Glutamatergic neuron (in vitro differentiated cells): ENCODE results near the gene CRB1. TPM values are rescaled to one million over a fixed set of nuclear protein-coding genes. Genes with fewer than 3 reads are reported as not detected.

Experiments
- DNase-seq: peaks from one replicate; pipeline ENCODE4 v3.0.0; 2022
- H3K27ac Mint-ChIP-seq: one replicate; pipeline ENCODE4 v1.8.0; 2020; ENCODE audit warnings: mild to moderate bottlenecking, mixed read lengths, inconsistent platforms; ENCODE audit not compliant: unreplicated experiment
- H3K27me3 Mint-ChIP-seq: one replicate; pipeline ENCODE4 v1.8.0; 2020; ENCODE audit warnings: mild to moderate bottlenecking, moderate library complexity, mixed read lengths, inconsistent platforms; ENCODE audit not compliant: unreplicated experiment
- H3K36me3 Mint-ChIP-seq: one replicate; pipeline ENCODE4 v1.8.0; 2020; ENCODE audit warnings: mild to moderate bottlenecking, mixed read lengths, inconsistent platforms; ENCODE audit not compliant: unreplicated experiment
- H3K4me1 Mint-ChIP-seq: one replicate; pipeline ENCODE4 v1.8.0; 2020; ENCODE audit warnings: mild to moderate bottlenecking, low read depth, mixed read lengths, inconsistent platforms; ENCODE audit not compliant: unreplicated experiment
- H3K4me3 Mint-ChIP-seq: one replicate; pipeline ENCODE4 v1.8.0; 2020; ENCODE audit warnings: mild to moderate bottlenecking, mixed read lengths, inconsistent platforms; ENCODE audit not compliant: unreplicated experiment
- H3K9me3 Mint-ChIP-seq: one replicate; pipeline ENCODE4 v1.8.0; 2020; ENCODE audit warnings: mild to moderate bottlenecking, moderate library complexity, mixed read lengths, inconsistent platforms; ENCODE audit not compliant: unreplicated experiment
- CTCF ChIP-seq: fragments of 200-600 bp; sonication (generic); IDR thresholded peaks from one replicate; pipeline ENCODE4 v1.5.0; 2021; ENCODE audit not compliant: partially characterized antibody, unreplicated experiment
- total RNA-seq: library from RNA; stranded (reverse); fragmentation: NEBNext Ultra II Directional; extraction: Animal tissue kit (Norgen Biotek cat#: 25700); gene quantifications from one replicate; pipeline ENCODE4 v1.2.1, GENCODE V29; 2021; ENCODE audit not compliant: unreplicated experiment

CRB1 gene
- total RNA-seq, 1 donor from 2014 or later = 7.3 TPM

GRCh38 chr1:197321811-197322210 lies 53.8 kb downstream of the CRB1 start:
- Mint-ChIP-seq H3K27me3 (no peaks in the 10 kb centered on the region), H3K36me3 (no peaks in the 10 kb centered on the region), H3K4me3 (no peak overlapping the region), H3K9me3 (no peaks in the 10 kb centered on the region), H3K27ac (no peak overlapping the region), H3K4me1 (no peaks in the 10 kb centered on the region)
- TF ChIP-seq CTCF = no peak
- no peak for DNase-seq

GRCh38 chr1:197327776-197328364 lies 59.8 kb downstream of the CRB1 start:
- no peak for DNase-seq
- no peaks in the 10 kb centered on the region for H3K36me3 Mint-ChIP-seq
- no peaks in the 10 kb centered on the region for H3K27me3 Mint-ChIP-seq
- peaks cover 1% of the 10 kb centered on the region for H3K4me1 Mint-ChIP-seq
- no peaks in the 10 kb centered on the region for H3K9me3 Mint-ChIP-seq
- H3K4me3 Mint-ChIP-seq = no peak overlapping the region
- no peak overlapping the region for H3K27ac Mint-ChIP-seq
- TF ChIP-seq CTCF = peak; percentile 70

- peaks cover 1% of the 10 kb centered on the region for H3K9me3 Mint-ChIP-seq
- no peak for TF ChIP-seq CTCF
- H3K4me1 Mint-ChIP-seq = peaks cover 1% of the 10 kb centered on the region
- H3K27ac Mint-ChIP-seq = no peak overlapping the region
- no peaks in the 10 kb centered on the region for H3K36me3 Mint-ChIP-seq
- no peak for DNase-seq
- no peak overlapping the region for H3K4me3 Mint-ChIP-seq
- H3K27me3 Mint-ChIP-seq = no peaks in the 10 kb centered on the region
Measured at GRCh38 chr1:197330213-197330612, 62.2 kb downstream of the CRB1 start.

GRCh38 chr1:197331565-197331964 lies 63.5 kb downstream of the CRB1 start:
- Mint-ChIP-seq H3K36me3 (no peaks in the 10 kb centered on the region), H3K27me3 (no peaks in the 10 kb centered on the region), H3K9me3 (peaks cover 1% of the 10 kb centered on the region), H3K27ac (no peak overlapping the region), H3K4me3 (no peak overlapping the region), H3K4me1 (peaks cover 1% of the 10 kb centered on the region)
- no peak for DNase-seq
- TF ChIP-seq CTCF = no peak

- peaks cover 1% of the 10 kb centered on the region for H3K9me3 Mint-ChIP-seq
- no peak overlapping the region for H3K4me3 Mint-ChIP-seq
- no peaks in the 10 kb centered on the region for H3K36me3 Mint-ChIP-seq
- no peak for TF ChIP-seq CTCF
- DNase-seq = no peak
- no peak overlapping the region for H3K27ac Mint-ChIP-seq
- H3K27me3 Mint-ChIP-seq = no peaks in the 10 kb centered on the region
- no peaks in the 10 kb centered on the region for H3K4me1 Mint-ChIP-seq
Measured at GRCh38 chr1:197333041-197333440, 65.0 kb downstream of the CRB1 start.
